Esophagus muscularis mucosa (tissue), 4 donors: ENCODE measurements around the gene PACSIN1. TPM values are rescaled to one million over a fixed set of nuclear protein-coding genes. Genes with fewer than 3 reads are reported as not detected.

ENCODE experiments used
- DNase-seq: peaks from one replicate; pipeline ENCODE4 v3.0.0-alpha.2; 2017; ENCODE audit errors: extremely low spot score
- H3K27ac ChIP-seq, 4 donors: fragments of 200-600 bp; sonication (generic); replicated peaks in 1 of 4; 1 replicate in 3 of 4; 2 replicates in 1 of 4; pipeline ENCODE4 v1.5.1; 2016 to 2019; ENCODE audit warnings: mild to moderate bottlenecking in 1 of 4
- H3K27me3 ChIP-seq, 4 donors: fragments of 200-600 bp; sonication (generic); one replicate each; pipeline versions ENCODE4 v1.5.1 to v1.6.0; 2016 to 2019
- H3K36me3 ChIP-seq, 4 donors: fragments of 200-600 bp; sonication (generic); one replicate each; pipeline ENCODE4 v1.5.1; 2016 to 2019
- H3K4me1 ChIP-seq, 4 donors: fragments of 200-600 bp; sonication (generic); one replicate each; pipeline ENCODE4 v1.5.1; 2016 to 2019
- H3K4me3 ChIP-seq, 4 donors: fragments of 200-600 bp; sonication (generic); 1 replicate in 2 of 4; 2 replicates in 2 of 4; pipeline ENCODE4 v1.5.1; 2016 to 2019; ENCODE audit warnings: mild to moderate bottlenecking in 4 of 4, moderate library complexity in 1 of 4
- H3K9me3 ChIP-seq, 4 donors: fragments of 200-600 bp; sonication (generic); 1 replicate in 3 of 4; 2 replicates in 1 of 4; pipeline ENCODE4 v1.5.1; 2016 to 2019
- EP300 ChIP-seq: sonication (generic); formaldehyde crosslinking; IDR thresholded peaks from one replicate; pipeline ENCODE4 v1.6.1; 2017; ENCODE audit warnings: antibody characterized with exemption
- POLR2A ChIP-seq: fragments of 450-650 bp; IDR thresholded peaks from one replicate; pipeline ENCODE4 v1.6.1; 2017; ENCODE audit warnings: antibody characterized with exemption, moderate library complexity, mild to moderate bottlenecking, low read depth
- POLR2AphosphoS5 ChIP-seq, 2 donors: sonication (generic); formaldehyde crosslinking; IDR thresholded peaks; one replicate each; pipeline ENCODE4 v1.6.1; 2017; ENCODE audit warnings: antibody characterized with exemption in 2 of 2
- WGBS: methylation state at CpG from one replicate; pipeline ENCODE4 v1.1.5; 2018; 5-methylcytosine and 5-hydroxymethylcytosine counted together
- intact Hi-C: fragments of 100-400 bp; cut with DNase I; formaldehyde crosslinking; loops from one replicate; pipeline ENCODE4 v1.15.1; 2023
- total RNA-seq, 4 donors: library from RNA; depleted of rRNA; stranded (reverse); fragments of >200 nt; gene quantifications; one replicate each; pipeline versions ENCODE4 v1.1.0 to v1.2.1, GENCODE V29; 2016
- TF ChIP-seq, protein P1 (sequence below), 3 experiments: fragments of 200-600 bp in 2 of 3; fragments of 450-650 bp in 1 of 3; sonication (generic) in 2 of 3; IDR thresholded peaks; one replicate each; pipeline ENCODE4 v1.5.1; 2017 to 2019; ENCODE audit warnings: antibody characterized with exemption in 3 of 3, mild to moderate bottlenecking in 2 of 3, moderate library complexity in 1 of 3

PACSIN1 gene
- total RNA-seq, 4 donors from 2014 or later = 0.42 to 2.3 (median 1.7) TPM

DNA sequence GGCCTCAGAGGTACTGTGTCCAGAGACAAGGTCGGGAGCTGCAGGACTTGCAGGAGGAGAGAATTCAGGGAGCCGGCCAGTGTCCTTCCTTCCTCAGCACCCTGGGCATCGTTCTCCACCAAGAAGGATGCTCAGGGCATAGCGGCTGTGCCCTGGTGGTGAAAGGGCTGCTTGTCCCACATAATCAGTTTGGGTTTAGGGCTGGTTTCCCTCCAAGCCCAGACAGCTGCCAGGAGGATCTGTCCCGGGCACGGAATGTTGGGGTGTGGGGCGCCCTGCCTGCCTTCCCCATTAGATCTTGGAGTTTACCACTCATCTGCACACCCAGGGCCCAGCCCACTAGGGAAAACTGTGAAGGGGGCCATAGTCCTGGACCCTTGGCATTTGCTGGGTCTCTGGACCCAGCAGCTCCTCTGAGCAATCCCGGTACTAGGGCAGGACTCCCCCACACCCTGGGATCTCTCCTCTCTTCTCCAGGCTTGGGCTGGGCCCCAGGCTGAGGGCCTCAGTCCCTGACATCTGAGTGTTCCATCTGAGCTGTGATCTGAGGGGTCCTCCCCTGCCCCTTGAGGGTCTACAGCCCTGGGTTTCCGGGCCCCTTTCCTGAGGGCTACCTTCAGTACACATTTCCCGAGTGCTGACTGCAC is 108.9 kb downstream of the PACSIN1 start:
- H3K9me3 ChIP-seq = no peaks in the 10 kb centered on the region
- TF ChIP-seq EP300 (no peak), POLR2AphosphoS5 (IDR thresholded peaks at IDR 0.05) (no peak), POLR2A (no peak)
- TF ChIP-seq, protein P1, sequence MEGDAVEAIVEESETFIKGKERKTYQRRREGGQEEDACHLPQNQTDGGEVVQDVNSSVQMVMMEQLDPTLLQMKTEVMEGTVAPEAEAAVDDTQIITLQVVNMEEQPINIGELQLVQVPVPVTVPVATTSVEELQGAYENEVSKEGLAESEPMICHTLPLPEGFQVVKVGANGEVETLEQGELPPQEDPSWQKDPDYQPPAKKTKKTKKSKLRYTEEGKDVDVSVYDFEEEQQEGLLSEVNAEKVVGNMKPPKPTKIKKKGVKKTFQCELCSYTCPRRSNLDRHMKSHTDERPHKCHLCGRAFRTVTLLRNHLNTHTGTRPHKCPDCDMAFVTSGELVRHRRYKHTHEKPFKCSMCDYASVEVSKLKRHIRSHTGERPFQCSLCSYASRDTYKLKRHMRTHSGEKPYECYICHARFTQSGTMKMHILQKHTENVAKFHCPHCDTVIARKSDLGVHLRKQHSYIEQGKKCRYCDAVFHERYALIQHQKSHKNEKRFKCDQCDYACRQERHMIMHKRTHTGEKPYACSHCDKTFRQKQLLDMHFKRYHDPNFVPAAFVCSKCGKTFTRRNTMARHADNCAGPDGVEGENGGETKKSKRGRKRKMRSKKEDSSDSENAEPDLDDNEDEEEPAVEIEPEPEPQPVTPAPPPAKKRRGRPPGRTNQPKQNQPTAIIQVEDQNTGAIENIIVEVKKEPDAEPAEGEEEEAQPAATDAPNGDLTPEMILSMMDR (IDR thresholded peaks at IDR 0.05) = no peak
- H3K4me3 ChIP-seq = no peak overlapping the region
- H3K27me3 ChIP-seq = peaks cover 0 to 31% (median 0%) of the 10 kb centered on the region in 4 donors
- no peaks in the 10 kb centered on the region for H3K36me3 ChIP-seq
- no peaks in the 10 kb centered on the region for H3K4me1 ChIP-seq
- no peak for DNase-seq
- no peak overlapping the region for H3K27ac ChIP-seq
- 81% methylated on average over 10 of the region's 10 CpGs for WGBS
- intact Hi-C loops = no loop called here

DNA sequence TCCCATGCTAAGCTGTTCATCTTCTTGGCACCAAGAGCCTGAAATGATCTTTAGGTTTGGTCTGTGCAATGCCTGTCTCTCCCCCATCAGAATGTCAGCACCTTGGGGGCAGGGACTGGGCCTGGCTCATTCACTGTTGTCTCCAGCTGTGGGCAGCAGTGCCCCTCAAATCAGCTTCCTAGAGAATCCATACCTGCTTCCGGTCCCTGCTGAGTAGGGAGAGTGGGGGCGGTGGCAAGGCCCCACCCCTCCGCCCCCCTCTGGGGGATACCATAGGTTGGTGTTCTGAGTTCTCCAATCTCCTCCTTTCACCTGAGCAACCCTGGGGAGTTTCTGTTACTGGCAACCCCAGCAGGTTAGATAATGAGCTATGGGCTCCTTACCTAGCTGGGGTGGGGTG is 109.5 kb downstream of the PACSIN1 start:
- WGBS = 64% methylated on average over 3 of the region's 3 CpGs
- peaks cover 0 to 26% (median 0%) of the 10 kb centered on the region in 4 donors for H3K27me3 ChIP-seq
- H3K36me3 ChIP-seq = no peaks in the 10 kb centered on the region
- intact Hi-C loops = no loop called here
- H3K4me1 ChIP-seq = no peaks in the 10 kb centered on the region
- no peak for DNase-seq
- no peak overlapping the region for H3K27ac ChIP-seq
- H3K9me3 ChIP-seq = no peaks in the 10 kb centered on the region
- no peak overlapping the region for H3K4me3 ChIP-seq
- TF ChIP-seq EP300 (no peak), POLR2AphosphoS5 (IDR thresholded peaks at IDR 0.05) (peak in 1 of 2 donors; percentile 3), POLR2A (no peak)
- TF ChIP-seq, protein P1 (IDR thresholded peaks at IDR 0.05) = no peak

DNA sequence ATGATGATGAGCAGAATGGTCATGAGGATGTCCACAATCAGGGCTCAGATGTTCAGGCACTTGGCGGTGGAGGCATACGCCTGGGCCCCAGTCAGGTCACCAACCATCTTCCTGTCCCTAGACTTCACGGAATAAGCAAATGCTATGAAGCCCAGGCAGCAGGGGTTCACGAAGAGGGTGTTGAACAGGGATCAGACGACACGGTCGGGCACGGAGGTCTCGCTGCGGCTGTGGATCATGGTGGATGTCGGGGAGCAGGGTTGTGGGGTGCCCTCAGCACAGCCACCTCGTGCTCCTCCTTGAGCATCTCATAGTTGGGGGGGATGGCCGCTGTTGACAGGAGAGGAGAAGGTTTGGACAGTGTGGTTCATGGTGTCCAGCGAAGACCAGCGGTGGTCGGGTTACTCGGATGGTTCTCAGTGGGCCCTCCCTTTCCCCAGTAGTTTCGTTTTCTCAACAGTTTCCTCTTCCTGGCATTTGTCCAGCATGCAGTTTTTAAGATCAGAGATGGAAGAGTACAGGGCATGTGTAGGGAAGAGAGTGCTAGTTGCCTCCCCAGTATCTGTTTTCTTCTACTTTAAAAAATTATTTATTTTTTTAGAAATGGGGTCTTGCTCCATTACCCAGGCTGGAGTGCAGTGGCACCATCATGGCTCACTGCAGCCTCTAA is 110.5 kb downstream of the PACSIN1 start:
- no peaks in the 10 kb centered on the region for H3K9me3 ChIP-seq
- peaks cover 0 to 7% (median 0%) of the 10 kb centered on the region in 4 donors for H3K4me1 ChIP-seq
- no peaks in the 10 kb centered on the region for H3K36me3 ChIP-seq
- TF ChIP-seq EP300 = no peak
- TF ChIP-seq POLR2A = no peak
- TF ChIP-seq POLR2AphosphoS5 (IDR thresholded peaks at IDR 0.05) = no peak
- TF ChIP-seq, protein P1 (IDR thresholded peaks at IDR 0.05) = no peak
- intact Hi-C loops = no loop called here
- no peak for DNase-seq
- 83% methylated on average over 18 of the region's 18 CpGs for WGBS
- no peak overlapping the region for H3K4me3 ChIP-seq
- H3K27ac ChIP-seq = no peak overlapping the region
- peaks cover 0 to 16% (median 0%) of the 10 kb centered on the region in 4 donors for H3K27me3 ChIP-seq

DNA sequence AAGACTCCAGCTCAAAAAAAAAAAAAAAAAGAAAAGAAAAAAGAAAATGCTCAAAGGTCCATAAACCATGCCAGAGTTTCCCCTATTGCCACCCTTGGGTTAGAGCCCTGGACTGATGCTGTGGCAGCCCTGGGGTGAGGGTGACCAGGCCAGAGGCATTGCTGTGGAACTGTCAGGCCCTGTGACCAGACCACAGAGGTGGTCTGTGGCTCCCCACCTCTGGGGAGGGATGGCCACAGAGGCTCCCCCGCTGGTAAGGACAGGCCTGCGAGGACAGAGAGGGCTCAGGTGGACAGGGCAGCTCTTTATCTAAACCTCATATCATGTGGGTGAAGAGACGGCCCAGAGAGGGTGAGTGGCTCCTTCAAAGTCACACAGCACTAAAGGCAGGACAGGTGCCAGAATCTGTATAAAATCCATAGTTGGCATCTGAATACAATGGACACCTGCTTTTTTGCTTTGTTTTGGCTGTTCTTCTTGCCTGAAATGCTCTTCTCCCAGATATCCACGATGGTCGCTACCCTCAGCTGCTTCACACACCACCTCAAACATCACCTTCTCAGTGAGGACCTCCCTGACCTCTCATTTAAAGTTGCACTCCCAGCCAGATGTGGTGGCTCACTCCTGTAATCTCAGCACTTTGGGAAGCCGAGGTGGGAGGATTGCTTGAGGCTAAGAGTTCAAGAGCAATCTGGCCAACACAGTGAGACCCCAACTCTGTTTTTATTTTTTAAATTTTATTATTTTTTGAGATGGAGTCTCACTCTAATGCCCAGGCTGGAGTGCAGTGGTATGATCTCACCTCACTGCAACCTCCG is 112.8 kb downstream of the PACSIN1 start:
- Histone ChIP-seq H3K27ac (no peak overlapping the region), H3K9me3 (no peaks in the 10 kb centered on the region), H3K27me3 (no peaks in the 10 kb centered on the region), H3K4me3 (no peak overlapping the region), H3K4me1 (peaks cover 0 to 7% (median 0%) of the 10 kb centered on the region in 4 donors), H3K36me3 (peaks cover 0 to 3% (median 0%) of the 10 kb centered on the region in 4 donors)
- intact Hi-C loops = no loop called here
- TF ChIP-seq EP300 = no peak
- TF ChIP-seq POLR2AphosphoS5 (IDR thresholded peaks at IDR 0.05) = no peak
- no peak for TF ChIP-seq POLR2A
- TF ChIP-seq, protein P1 (IDR thresholded peaks at IDR 0.05) = no peak
- no peak for DNase-seq
- whole genome bisulfite sequencing = 89% methylated on average over 7 of the region's 7 CpGs
